RWPE1 (cell line): ENCODE data around the gene SPATA19.

Experiments
- CTCF ChIA-PET: fragments of 350-600 bp; sonication (Branson Sonifier 250); formaldehyde crosslinking; extraction: SDS; loops from one replicate; lab custom pipeline; 2021; lab: Yijun Ruan, JAX
- POLR2A ChIA-PET: fragments of 400-600 bp; formaldehyde crosslinking; extraction: SDS; loops from one replicate; lab custom pipeline; 2020; ENCODE audit warnings: antibody characterized with exemption; ENCODE audit not compliant: low non-redundant PET; lab: Yijun Ruan, JAX
- DNase-seq: peaks from one replicate; pipeline ENCODE4 v3.0.0; 2012; ENCODE audit warnings: low spot score
- H3K27ac ChIP-seq: fragments of 450-650 bp; 2 replicates; pipeline ENCODE4 v1.5.1; 2017
- TF ChIP-seq, protein P1 (sequence below): fragments of 450-650 bp; conservative IDR thresholded peaks from 2 replicates; pipeline ENCODE4 v1.5.1; 2017; ENCODE audit warnings: low read depth, mild to moderate bottlenecking

SPATA19 gene

GRCh38 chr11:133827556-133827955 lies 17.8 kb downstream of the SPATA19 start:
- POLR2A ChIA-PET: no interaction called here
- TF ChIP-seq, protein P1, sequence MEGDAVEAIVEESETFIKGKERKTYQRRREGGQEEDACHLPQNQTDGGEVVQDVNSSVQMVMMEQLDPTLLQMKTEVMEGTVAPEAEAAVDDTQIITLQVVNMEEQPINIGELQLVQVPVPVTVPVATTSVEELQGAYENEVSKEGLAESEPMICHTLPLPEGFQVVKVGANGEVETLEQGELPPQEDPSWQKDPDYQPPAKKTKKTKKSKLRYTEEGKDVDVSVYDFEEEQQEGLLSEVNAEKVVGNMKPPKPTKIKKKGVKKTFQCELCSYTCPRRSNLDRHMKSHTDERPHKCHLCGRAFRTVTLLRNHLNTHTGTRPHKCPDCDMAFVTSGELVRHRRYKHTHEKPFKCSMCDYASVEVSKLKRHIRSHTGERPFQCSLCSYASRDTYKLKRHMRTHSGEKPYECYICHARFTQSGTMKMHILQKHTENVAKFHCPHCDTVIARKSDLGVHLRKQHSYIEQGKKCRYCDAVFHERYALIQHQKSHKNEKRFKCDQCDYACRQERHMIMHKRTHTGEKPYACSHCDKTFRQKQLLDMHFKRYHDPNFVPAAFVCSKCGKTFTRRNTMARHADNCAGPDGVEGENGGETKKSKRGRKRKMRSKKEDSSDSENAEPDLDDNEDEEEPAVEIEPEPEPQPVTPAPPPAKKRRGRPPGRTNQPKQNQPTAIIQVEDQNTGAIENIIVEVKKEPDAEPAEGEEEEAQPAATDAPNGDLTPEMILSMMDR: no peak
- H3K27ac ChIP-seq: no peak overlapping the region
- no peak for DNase-seq
- CTCF ChIA-PET: no interaction called here

- POLR2A ChIA-PET: no interaction called here
- CTCF ChIA-PET: no interaction called here
These were observed 18.4 kb downstream of the SPATA19 start for GRCh38 chr11:133826866-133827265.

GRCh38 chr11:133825666-133826065 lies 19.6 kb downstream of the SPATA19 start:
- no peak for DNase-seq
- no peak overlapping the region for H3K27ac ChIP-seq
- CTCF ChIA-PET: no interaction called here
- TF ChIP-seq, protein P1: no peak
- POLR2A ChIA-PET: no interaction called here

More at GRCh38 chr11:133826866-133827265, 18.4 kb downstream of the SPATA19 start:
- TF ChIP-seq, protein P1: no peak
- H3K27ac ChIP-seq: no peak overlapping the region
- DNase-seq: no peak

DNA sequence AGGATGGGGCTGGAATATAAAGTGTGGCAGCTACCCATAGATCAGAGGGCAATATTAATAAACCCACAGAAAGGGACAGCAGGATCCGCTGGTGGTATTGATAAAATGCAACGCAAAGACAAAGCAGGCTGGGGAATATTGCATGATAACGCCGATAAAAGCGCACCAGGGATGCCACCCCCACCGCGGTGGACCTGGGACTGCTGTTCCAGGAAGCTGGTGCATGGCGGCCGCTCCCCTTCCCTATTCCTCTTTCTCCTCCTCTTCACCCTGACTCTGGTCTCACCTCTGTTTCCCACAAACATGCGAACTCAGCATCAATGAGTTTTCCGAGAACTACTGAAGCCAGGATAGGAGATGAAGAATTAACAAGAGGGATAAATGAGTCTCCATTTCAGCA lies 20.2 kb downstream of the SPATA19 start:
- ChIA-PET POLR2A (no interaction called here), CTCF (no interaction called here)
- no peak for DNase-seq

DNA sequence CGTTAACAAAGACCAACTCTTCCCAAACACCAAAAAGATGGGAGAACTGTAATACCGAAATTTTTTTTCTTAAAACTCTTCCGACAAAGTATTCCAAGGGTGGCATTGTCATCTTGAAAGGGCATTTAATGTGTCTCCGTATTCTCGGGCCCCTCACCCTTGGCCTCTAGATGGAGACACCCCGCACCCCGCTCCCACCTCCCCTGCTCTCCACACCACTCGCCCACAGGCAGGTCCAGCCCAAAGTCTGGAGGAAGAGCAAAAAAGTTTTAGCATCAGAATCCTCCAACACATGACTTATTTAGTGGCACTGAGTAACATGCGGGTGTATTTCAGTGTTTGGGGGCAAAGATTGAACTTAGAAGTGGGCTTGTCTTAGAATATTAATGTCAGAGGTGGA lies 20.7 kb downstream of the SPATA19 start:
- H3K27ac ChIP-seq: no peak overlapping the region
- no peak for DNase-seq
- TF ChIP-seq, protein P1: no peak
- ChIA-PET POLR2A (no interaction called here), CTCF (no interaction called here)

More for the DNA sequence above, 20.2 kb downstream of the SPATA19 start:
- H3K27ac ChIP-seq: no peak overlapping the region
- TF ChIP-seq, protein P1: no peak

DNA sequence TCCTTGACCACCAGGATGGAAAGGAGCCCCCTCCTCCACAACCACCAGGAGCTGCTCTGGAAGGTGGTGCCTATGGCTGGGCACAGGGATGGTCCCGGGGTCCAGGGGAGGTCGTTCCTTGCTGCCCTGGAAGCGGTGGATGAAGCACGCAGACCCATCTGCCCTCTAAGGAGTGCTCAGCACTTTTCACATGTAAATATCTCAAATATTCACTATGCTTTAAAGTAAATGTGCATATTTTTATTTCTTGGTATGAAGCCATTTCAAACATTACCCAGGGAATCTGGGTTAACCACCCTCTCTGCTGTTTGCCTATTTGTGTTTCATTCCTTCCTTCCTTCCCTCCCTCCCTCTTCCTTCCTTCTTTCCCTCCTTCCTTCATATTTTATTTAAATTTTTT lies 21.7 kb downstream of the SPATA19 start:
- ChIA-PET POLR2A (no interaction called here), CTCF (interaction anchor here (0.6 kb wide), 1 partner anchor 30 kb away, joined by 3 read pairs; no protein-coding TSS in a partner anchor)
- DNase-seq: no peak
- TF ChIP-seq, protein P1: no peak
- no peak overlapping the region for H3K27ac ChIP-seq
